CD14-positive monocyte (primary cell): Measurements from ENCODE around the gene CHAF1A. TPM values are rescaled to one million over a fixed set of nuclear protein-coding genes. Genes with fewer than 3 reads are reported as not detected.

Experiments
- DNase-seq, 3 donors: peaks; one replicate each; pipeline ENCODE4 v3.0.0-alpha.2; 2011 to 2022
- H2AFZ ChIP-seq: 2 replicates; pipeline ENCODE4 v1.6.0; 2012; ENCODE audit warnings: mild to moderate bottlenecking, low read depth, low read length, inconsistent platforms; ENCODE audit not compliant: insufficient read depth, poor library complexity, severe bottlenecking
- H3K27ac ChIP-seq, 2 donors: 1 replicate in 1 of 2; 2 replicates in 1 of 2; pipeline ENCODE4 v1.5.1; 2012 to 2013; ENCODE audit warnings: low read length in 2 of 2, control low read depth in 1 of 2, inconsistent platforms in 1 of 2, low read depth in 1 of 2, mild to moderate bottlenecking in 1 of 2
- H3K27me3 ChIP-seq, 2 donors: one replicate each; pipeline versions ENCODE4 v1.6.0 to v1.6.1; 2011 to 2013; ENCODE audit warnings: low read length in 2 of 2; ENCODE audit not compliant: control insufficient read depth in 2 of 2, insufficient read depth in 2 of 2
- H3K36me3 ChIP-seq, 2 donors: replicated peaks in 1 of 2; 1 replicate in 1 of 2; 2 replicates in 1 of 2; pipeline versions ENCODE4 v1.5.1 to v1.6.1; 2012 to 2013; ENCODE audit warnings: low read length in 2 of 2, control low read depth in 1 of 2, inconsistent platforms in 1 of 2, mild to moderate bottlenecking in 1 of 2; ENCODE audit not compliant: insufficient read depth in 2 of 2, control insufficient read depth in 1 of 2
- H3K4me1 ChIP-seq, 2 donors: 1 replicate in 1 of 2; 2 replicates in 1 of 2; pipeline versions ENCODE4 v1.5.1 to v1.6.1; 2012 to 2013; ENCODE audit warnings: low read length in 2 of 2, control low read depth in 1 of 2, inconsistent platforms in 1 of 2, mild to moderate bottlenecking in 1 of 2, moderate library complexity in 1 of 2; ENCODE audit not compliant: insufficient read depth in 2 of 2, control insufficient read depth in 1 of 2
- H3K4me2 ChIP-seq: replicated peaks from 2 replicates; pipeline ENCODE3; 2012; ENCODE audit warnings: low read length, moderate library complexity, mild to moderate bottlenecking; ENCODE audit not compliant: poor library complexity, severe bottlenecking; ENCODE audit errors: extremely low read depth
- H3K4me3 ChIP-seq, 3 experiments: fragments of 200-600 bp in 1 of 3; sonication (generic) in 1 of 3; replicated peaks in 1 of 3; 1 replicate in 2 of 3; 2 replicates in 1 of 3; pipeline ENCODE4 v1.5.1; 2011 to 2013; ENCODE audit warnings: low read length in 3 of 3, mild to moderate bottlenecking in 3 of 3, control low read depth in 2 of 3, low read depth in 2 of 3, inconsistent platforms in 1 of 3, moderate library complexity in 1 of 3
- H3K79me2 ChIP-seq: 2 replicates; pipeline ENCODE4 v1.6.0; 2012; ENCODE audit warnings: mild to moderate bottlenecking, control low read depth, inconsistent platforms, low read length, moderate library complexity; ENCODE audit not compliant: insufficient read depth
- H3K9ac ChIP-seq: 2 replicates; pipeline ENCODE4 v1.6.0; 2017; ENCODE audit warnings: low read length, mild to moderate bottlenecking; ENCODE audit not compliant: insufficient read depth, poor library complexity, severe bottlenecking
- H3K9me3 ChIP-seq, 2 donors: replicated peaks in 1 of 2; 1 replicate in 1 of 2; 2 replicates in 1 of 2; pipeline versions ENCODE4 v1.5.1 to v1.6.1; 2012 to 2013; ENCODE audit warnings: low read length in 2 of 2, control low read depth in 1 of 2; ENCODE audit not compliant: control insufficient read depth in 1 of 2, insufficient read depth in 1 of 2
- H4K20me1 ChIP-seq: 2 replicates; pipeline ENCODE4 v1.6.0; 2012; ENCODE audit warnings: mild to moderate bottlenecking, low read length, control low read depth, moderate library complexity; ENCODE audit not compliant: insufficient read depth
- H3K27ac Mint-ChIP-seq, 7 donors: one replicate each; pipeline ENCODE4 v1.8.0; 2020; ENCODE audit warnings: mild to moderate bottlenecking in 7 of 7, mixed read lengths in 7 of 7, moderate library complexity in 6 of 7, inconsistent platforms in 2 of 7
- H3K27me3 Mint-ChIP-seq, 3 donors: one replicate each; pipeline ENCODE4 v1.8.0; 2021 to 2022; ENCODE audit warnings: low read depth in 3 of 3, mild to moderate bottlenecking in 3 of 3, mixed read lengths in 3 of 3, moderate library complexity in 3 of 3, inconsistent platforms in 1 of 3
- H3K36me3 Mint-ChIP-seq, 2 donors: one replicate each; pipeline ENCODE4 v1.8.0; 2020; ENCODE audit warnings: mixed read lengths in 2 of 2, inconsistent platforms in 1 of 2, mild to moderate bottlenecking in 1 of 2
- H3K4me1 Mint-ChIP-seq: one replicate; pipeline ENCODE4 v1.8.0; 2020; ENCODE audit warnings: mild to moderate bottlenecking, mixed read lengths
- H3K4me3 Mint-ChIP-seq, 2 donors: one replicate each; pipeline ENCODE4 v1.8.0; 2020; ENCODE audit warnings: mild to moderate bottlenecking in 2 of 2, mixed read lengths in 2 of 2, moderate library complexity in 1 of 2
- H3K9me3 Mint-ChIP-seq, 7 donors: one replicate each; pipeline ENCODE4 v1.8.0; 2020 to 2022; ENCODE audit warnings: mixed read lengths in 7 of 7, mild to moderate bottlenecking in 6 of 7, moderate library complexity in 6 of 7, inconsistent platforms in 2 of 7
- WGBS: methylation state at CpG from one replicate; pipeline ENCODE4 v1.1.5; 2013; ENCODE audit warnings: missing lambda C conversion rate; ENCODE audit not compliant: insufficient coverage; 5-methylcytosine and 5-hydroxymethylcytosine counted together
- intact Hi-C, 2 donors: fragments of 100-400 bp; cut with micrococcal nuclease; formaldehyde crosslinking; loops; one replicate each; pipeline versions ENCODE4 v1.15.0 to v1.15.1; 2023
- polyA plus RNA-seq, 3 donors: library from polyadenylated mRNA; depleted of rRNA in 1 of 3; unstranded in 2 of 3; stranded (reverse) in 1 of 3; fragments of 300-500 nt in 2 of 3; fragments of >200 nt in 1 of 3; fragmentation: Illumina TruSeq in 2 of 3; gene quantifications; 1 replicate in 2 of 3; 2 replicates in 1 of 3; pipeline ENCODE4 v1.2.3, GENCODE V29; 2012 to 2021
- TF ChIP-seq, protein P1 (sequence below): fragments of 200-600 bp; IDR thresholded peaks from one replicate; pipeline ENCODE4 v1.8.0; 2022; ENCODE audit warnings: antibody characterized with exemption, mild to moderate bottlenecking

The CHAF1A gene
- polyA plus RNA-seq, 3 donors = 4.4 to 26.4 (median 5.4) TPM

DNA sequence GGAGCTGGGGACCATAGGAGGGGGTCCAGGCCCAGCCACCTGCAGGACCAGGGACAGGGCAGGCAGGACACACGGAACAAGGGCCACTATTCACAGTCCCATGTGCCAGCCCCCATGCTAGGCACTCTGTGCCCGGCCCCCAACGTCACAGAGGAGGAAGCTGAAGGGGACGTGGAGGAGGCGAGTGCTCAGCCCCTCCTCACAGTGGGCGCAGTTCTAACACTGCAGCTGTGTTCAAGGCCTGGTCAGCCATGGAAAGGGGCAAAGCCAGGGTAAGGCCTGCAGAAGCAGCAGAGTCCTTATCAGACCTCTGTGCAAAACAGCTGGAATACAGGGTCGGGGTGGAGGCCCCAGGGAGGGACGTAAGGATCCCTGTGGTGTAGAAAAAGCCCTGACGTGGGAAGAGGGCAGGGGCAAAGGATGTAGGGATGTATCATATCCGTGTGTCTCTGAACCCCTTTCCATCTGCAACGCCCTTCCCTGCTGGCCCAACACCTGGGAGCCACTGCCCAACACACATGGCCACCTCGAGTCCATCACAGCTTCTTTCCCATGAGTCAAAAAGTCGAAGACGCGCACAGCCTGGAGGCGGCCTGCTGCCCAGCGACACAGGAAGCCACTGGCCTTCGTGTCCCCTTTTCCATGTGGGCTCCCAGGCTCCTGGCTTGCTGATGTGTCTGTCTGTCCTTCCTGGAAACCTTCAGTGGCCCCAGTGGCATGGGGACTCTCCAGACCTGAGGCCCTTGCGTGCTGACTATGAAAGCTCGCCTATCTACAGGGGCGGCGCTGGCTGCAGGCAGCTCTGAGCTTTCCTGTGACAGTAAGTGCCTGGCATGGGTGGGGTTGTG is 30.1 kb upstream of the CHAF1A start:
- Mint-ChIP-seq H3K4me1 (peaks cover 79% of the 10 kb centered on the region), H3K36me3 (peaks cover 18 to 43% of the 10 kb centered on the region in 2 donors)
- H3K27ac ChIP-seq = no peak overlapping the region

GRCh38 chr19:4373013-4373367 is 29.4 kb upstream of the CHAF1A start:
- peak overlapping the region in 1 of 2 donors; percentile 84 for H3K27ac ChIP-seq

More for the DNA sequence above, 30.1 kb upstream of the CHAF1A start:
- peaks cover 100% of the 10 kb centered on the region for H4K20me1 ChIP-seq
- H3K9me3 ChIP-seq = no peaks in the 10 kb centered on the region
- peaks cover 76 to 80% of the 10 kb centered on the region in 2 donors for H3K4me1 ChIP-seq
- H3K4me2 ChIP-seq = no peak overlapping the region
- TF ChIP-seq, protein P1, sequence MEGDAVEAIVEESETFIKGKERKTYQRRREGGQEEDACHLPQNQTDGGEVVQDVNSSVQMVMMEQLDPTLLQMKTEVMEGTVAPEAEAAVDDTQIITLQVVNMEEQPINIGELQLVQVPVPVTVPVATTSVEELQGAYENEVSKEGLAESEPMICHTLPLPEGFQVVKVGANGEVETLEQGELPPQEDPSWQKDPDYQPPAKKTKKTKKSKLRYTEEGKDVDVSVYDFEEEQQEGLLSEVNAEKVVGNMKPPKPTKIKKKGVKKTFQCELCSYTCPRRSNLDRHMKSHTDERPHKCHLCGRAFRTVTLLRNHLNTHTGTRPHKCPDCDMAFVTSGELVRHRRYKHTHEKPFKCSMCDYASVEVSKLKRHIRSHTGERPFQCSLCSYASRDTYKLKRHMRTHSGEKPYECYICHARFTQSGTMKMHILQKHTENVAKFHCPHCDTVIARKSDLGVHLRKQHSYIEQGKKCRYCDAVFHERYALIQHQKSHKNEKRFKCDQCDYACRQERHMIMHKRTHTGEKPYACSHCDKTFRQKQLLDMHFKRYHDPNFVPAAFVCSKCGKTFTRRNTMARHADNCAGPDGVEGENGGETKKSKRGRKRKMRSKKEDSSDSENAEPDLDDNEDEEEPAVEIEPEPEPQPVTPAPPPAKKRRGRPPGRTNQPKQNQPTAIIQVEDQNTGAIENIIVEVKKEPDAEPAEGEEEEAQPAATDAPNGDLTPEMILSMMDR = no peak
- no peak overlapping the region for H3K9ac ChIP-seq
- intact Hi-C loops = no loop called here
- WGBS = 91% methylated on average over 17 of the region's 22 CpGs
- no peak overlapping the region for H3K4me3 ChIP-seq
- peaks cover 3 to 5% of the 10 kb centered on the region in 2 donors for H3K36me3 ChIP-seq
- peak overlapping the region in 2 of 7 donors; percentile 32 to 67 for H3K27ac Mint-ChIP-seq
- no peaks in the 10 kb centered on the region for H3K9me3 Mint-ChIP-seq
- no peaks in the 10 kb centered on the region for H3K27me3 ChIP-seq
- DNase-seq = no peak
- no peaks in the 10 kb centered on the region for H3K27me3 Mint-ChIP-seq
- H2AFZ ChIP-seq = no peak overlapping the region
- H3K4me3 Mint-ChIP-seq = peak overlapping the region in 1 of 2 donors; percentile 9
- peaks cover 97% of the 10 kb centered on the region for H3K79me2 ChIP-seq

More at GRCh38 chr19:4373013-4373367, 29.4 kb upstream of the CHAF1A start:
- Mint-ChIP-seq H3K9me3 (no peaks in the 10 kb centered on the region), H3K4me3 (no peak overlapping the region), H3K4me1 (peaks cover 76% of the 10 kb centered on the region), H3K27me3 (no peaks in the 10 kb centered on the region), H3K36me3 (peaks cover 18 to 41% of the 10 kb centered on the region in 2 donors), H3K27ac (peak overlapping the region in 1 of 7 donors; percentile 46)
- Histone ChIP-seq H2AFZ (no peak overlapping the region), H3K4me3 (no peak overlapping the region), H3K9me3 (no peaks in the 10 kb centered on the region), H3K36me3 (peaks cover 3 to 5% of the 10 kb centered on the region in 2 donors), H4K20me1 (peaks cover 100% of the 10 kb centered on the region), H3K27me3 (no peaks in the 10 kb centered on the region), H3K9ac (no peak overlapping the region), H3K4me1 (peaks cover 72 to 77% of the 10 kb centered on the region in 2 donors), H3K4me2 (no peak overlapping the region), H3K79me2 (peaks cover 98% of the 10 kb centered on the region)
- intact Hi-C loops = no loop called here
- no peak for DNase-seq
- WGBS = 90% methylated on average over 4 of the region's 8 CpGs
- TF ChIP-seq, protein P1 = no peak
